Mucosa of rectum (tissue), 2 donors: ENCODE data around the gene STX16.

Experiments used
- H3K27ac ChIP-seq, 2 donors: one replicate each; pipeline ENCODE4 v1.7.0; 2013; ENCODE audit warnings: inconsistent platforms in 2 of 2, low read depth in 2 of 2, low read length in 2 of 2
- H3K27me3 ChIP-seq, 2 donors: one replicate each; pipeline ENCODE4 v1.7.0; 2013; ENCODE audit warnings: low read length in 2 of 2; ENCODE audit not compliant: control insufficient read depth in 2 of 2, insufficient read depth in 2 of 2
- H3K36me3 ChIP-seq, 2 donors: one replicate each; pipeline ENCODE4 v1.7.0; 2013; ENCODE audit warnings: low read length in 2 of 2; ENCODE audit not compliant: control insufficient read depth in 2 of 2, insufficient read depth in 2 of 2
- H3K4me1 ChIP-seq, 2 donors: one replicate each; pipeline ENCODE4 v1.7.0; 2013; ENCODE audit warnings: low read length in 2 of 2, mild to moderate bottlenecking in 1 of 2; ENCODE audit not compliant: control insufficient read depth in 2 of 2, insufficient read depth in 2 of 2
- H3K4me3 ChIP-seq, 2 donors: one replicate each; pipeline ENCODE4 v1.7.0; 2013; ENCODE audit warnings: low read length in 2 of 2
- H3K9ac ChIP-seq, 2 donors: one replicate each; pipeline ENCODE4 v1.7.0; 2013; ENCODE audit warnings: low read length in 2 of 2, low read depth in 1 of 2, mild to moderate bottlenecking in 1 of 2
- H3K9me3 ChIP-seq, 2 donors: one replicate each; pipeline ENCODE4 v1.7.0; 2013; ENCODE audit warnings: low read length in 2 of 2; ENCODE audit not compliant: control insufficient read depth in 2 of 2
- donor health status: healthy.
- donor health status: Normal muscosa, but diverticular disease.

Gene STX16

DNA sequence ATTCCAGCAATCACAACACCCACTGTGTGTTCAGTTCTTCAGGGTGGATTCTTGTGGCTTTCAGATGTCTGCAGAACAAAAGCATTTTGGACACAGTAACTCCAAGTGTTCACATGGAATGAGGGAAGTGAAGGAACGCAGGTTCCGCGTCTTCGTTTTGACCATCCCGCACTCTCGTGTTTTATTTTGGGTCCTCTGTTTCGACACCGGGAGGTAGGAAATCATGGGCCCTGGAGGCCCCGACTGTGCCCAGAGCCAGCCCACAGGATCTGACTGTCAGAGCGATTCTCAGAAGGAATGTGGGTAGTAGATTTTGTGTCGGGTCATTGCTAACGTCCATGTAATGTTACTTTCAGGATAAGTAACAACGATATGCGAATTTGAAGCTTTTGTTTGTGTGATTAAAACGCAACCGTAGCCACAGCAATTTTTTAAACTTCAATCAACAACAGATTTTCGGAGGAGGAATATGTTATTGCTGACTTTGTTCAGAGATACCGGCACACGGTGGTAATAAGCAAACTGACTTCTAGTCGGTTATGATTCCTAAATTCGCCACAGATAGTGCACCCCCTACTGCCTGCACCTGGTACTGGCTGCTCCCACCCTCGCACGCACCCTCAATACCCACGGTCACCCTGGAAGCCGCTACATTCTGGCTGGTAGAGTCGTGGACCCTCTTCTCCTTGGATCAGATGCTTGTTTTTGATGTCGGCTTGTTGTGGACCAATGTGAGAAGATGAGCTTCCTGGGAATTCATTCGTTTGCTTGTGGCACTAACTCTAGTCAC is 52.0 kb downstream of the STX16 start:
- no peaks in the 10 kb centered on the region for H3K9me3 ChIP-seq
- no peaks in the 10 kb centered on the region for H3K4me1 ChIP-seq
- no peaks in the 10 kb centered on the region for H3K27me3 ChIP-seq
- H3K27ac ChIP-seq, result no peak overlapping the region
- peaks cover 29 to 37% of the 10 kb centered on the region in 2 donors for H3K36me3 ChIP-seq
- H3K4me3 ChIP-seq, result no peak overlapping the region
- no peak overlapping the region for H3K9ac ChIP-seq

- Histone ChIP-seq H3K9ac (no peak overlapping the region), H3K9me3 (no peaks in the 10 kb centered on the region), H3K27me3 (no peaks in the 10 kb centered on the region), H3K27ac (no peak overlapping the region), H3K4me3 (no peak overlapping the region), H3K4me1 (no peaks in the 10 kb centered on the region), H3K36me3 (peaks cover 29 to 37% of the 10 kb centered on the region in 2 donors)
Measured at GRCh38 chr20:58703765-58704371, 52.8 kb downstream of the STX16 start.

DNA sequence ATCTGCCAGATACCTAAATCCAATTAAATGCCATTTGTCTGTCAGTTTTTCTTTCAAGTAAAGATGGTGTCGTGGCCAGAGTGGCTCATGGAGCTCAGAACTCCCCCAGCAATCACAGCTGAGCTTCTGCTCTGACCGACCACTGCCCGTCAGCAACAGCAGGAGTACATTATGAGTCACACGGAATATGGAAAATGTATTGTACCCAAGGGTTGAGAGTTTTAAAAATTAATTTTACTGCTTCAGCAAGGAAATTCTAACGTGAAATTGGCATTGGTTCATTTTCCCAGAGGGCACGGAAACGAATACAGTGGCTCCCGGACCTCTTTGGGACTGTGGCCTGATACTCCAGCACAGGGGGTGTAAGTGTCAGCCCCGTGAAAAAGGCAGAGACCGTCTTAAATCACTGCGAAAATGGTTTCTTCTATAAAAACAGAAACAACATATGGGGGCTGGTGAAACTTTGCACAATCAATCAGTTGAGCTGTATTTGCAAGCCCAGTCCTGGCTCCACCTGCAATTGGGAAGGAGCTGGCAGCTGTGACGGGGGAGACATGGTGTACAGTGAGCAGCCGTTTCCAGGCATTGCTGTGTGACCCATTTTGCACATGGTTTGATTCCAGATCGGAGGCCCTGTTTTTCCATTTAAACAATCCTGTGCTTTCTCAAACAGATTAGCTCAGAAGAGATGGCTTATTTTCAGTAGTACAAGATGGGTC is 54.3 kb downstream of the STX16 start:
- Histone ChIP-seq H3K36me3 (peaks cover 20 to 26% of the 10 kb centered on the region in 2 donors), H3K4me3 (no peak overlapping the region)

GRCh38 chr20:58706150-58706892 is 55.2 kb downstream of the STX16 start:
- peaks cover 20 to 26% of the 10 kb centered on the region in 2 donors for H3K36me3 ChIP-seq

More for the DNA sequence above, 54.3 kb downstream of the STX16 start:
- Histone ChIP-seq H3K9me3 (no peaks in the 10 kb centered on the region), H3K9ac (no peak overlapping the region), H3K4me1 (no peaks in the 10 kb centered on the region), H3K27me3 (no peaks in the 10 kb centered on the region), H3K27ac (no peak overlapping the region)

GRCh38 chr20:58706975-58707681 is 56.0 kb downstream of the STX16 start:
- H3K4me3 ChIP-seq, result no peak overlapping the region
- H3K4me1 ChIP-seq, result no peaks in the 10 kb centered on the region
- no peaks in the 10 kb centered on the region for H3K9me3 ChIP-seq
- H3K9ac ChIP-seq, result no peak overlapping the region
- no peak overlapping the region for H3K27ac ChIP-seq
- H3K36me3 ChIP-seq, result peaks cover 17 to 24% of the 10 kb centered on the region in 2 donors
- no peaks in the 10 kb centered on the region for H3K27me3 ChIP-seq

More at GRCh38 chr20:58706150-58706892, 55.2 kb downstream of the STX16 start:
- H3K9me3 ChIP-seq, result no peaks in the 10 kb centered on the region
- H3K27ac ChIP-seq, result no peak overlapping the region
- no peak overlapping the region for H3K9ac ChIP-seq
- H3K4me3 ChIP-seq, result no peak overlapping the region
- no peaks in the 10 kb centered on the region for H3K4me1 ChIP-seq
- H3K27me3 ChIP-seq, result no peaks in the 10 kb centered on the region

DNA sequence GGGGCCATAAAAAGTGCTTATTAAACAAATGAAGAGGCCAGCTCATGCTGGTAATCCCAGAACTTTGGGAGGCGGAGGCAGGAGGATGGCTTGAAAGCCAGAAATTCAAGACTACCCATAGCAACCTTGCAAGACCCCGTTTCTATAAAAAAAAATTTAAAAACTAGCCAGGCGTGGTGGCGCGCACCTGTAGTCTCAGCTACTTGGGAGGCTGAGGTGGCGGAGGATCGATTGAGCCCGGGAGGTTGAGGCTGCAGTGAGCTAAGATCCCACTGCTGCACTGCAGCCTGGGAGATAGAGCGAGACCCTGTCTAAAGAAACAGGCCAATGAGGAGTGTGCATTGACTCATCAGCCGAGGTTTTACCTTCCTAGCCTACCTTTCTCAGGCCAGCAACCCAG is 56.7 kb downstream of the STX16 start:
- Histone ChIP-seq H3K9me3 (no peaks in the 10 kb centered on the region), H3K4me1 (no peaks in the 10 kb centered on the region), H3K9ac (no peak overlapping the region), H3K4me3 (no peak overlapping the region), H3K27ac (no peak overlapping the region), H3K36me3 (peaks cover 15 to 20% of the 10 kb centered on the region in 2 donors), H3K27me3 (no peaks in the 10 kb centered on the region)

DNA sequence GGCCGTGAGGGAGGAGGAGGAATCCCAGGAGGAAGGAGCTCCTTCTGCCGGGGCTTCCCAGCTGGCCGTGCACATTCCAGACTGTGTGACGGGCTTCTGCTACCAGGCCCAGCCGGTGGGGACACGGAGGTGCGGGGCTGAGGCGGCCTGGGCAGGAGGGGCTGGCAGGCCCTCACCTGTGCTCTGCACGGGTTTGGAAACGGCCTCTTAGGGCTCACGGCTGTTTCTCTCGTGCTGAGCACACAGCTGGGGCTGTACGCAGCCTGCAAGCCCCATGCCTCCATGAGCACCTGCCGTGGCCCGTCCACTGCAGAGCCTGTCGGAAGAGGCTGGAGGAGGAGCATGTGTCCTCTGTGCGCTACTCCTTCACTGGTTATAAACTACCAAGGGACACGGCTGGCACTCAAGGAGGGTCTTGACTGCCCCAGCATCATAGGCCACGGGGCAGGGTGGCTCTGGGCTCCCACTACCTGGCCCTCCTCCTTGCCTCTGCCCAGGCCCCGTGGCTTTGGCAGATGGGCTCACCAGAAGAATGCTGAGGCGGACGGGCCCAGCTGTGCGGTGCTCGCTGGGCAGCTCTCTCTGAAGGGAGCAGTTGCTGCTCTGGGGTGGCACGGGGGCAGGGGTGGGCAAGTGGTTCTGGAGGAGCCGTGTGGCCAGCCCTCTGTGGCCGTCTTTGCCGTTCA is 57.3 kb downstream of the STX16 start:
- Histone ChIP-seq H3K36me3 (peaks cover 9 to 14% of the 10 kb centered on the region in 2 donors), H3K27ac (no peak overlapping the region), H3K4me1 (no peaks in the 10 kb centered on the region), H3K27me3 (no peaks in the 10 kb centered on the region), H3K9ac (no peak overlapping the region), H3K4me3 (no peak overlapping the region), H3K9me3 (no peaks in the 10 kb centered on the region)

DNA sequence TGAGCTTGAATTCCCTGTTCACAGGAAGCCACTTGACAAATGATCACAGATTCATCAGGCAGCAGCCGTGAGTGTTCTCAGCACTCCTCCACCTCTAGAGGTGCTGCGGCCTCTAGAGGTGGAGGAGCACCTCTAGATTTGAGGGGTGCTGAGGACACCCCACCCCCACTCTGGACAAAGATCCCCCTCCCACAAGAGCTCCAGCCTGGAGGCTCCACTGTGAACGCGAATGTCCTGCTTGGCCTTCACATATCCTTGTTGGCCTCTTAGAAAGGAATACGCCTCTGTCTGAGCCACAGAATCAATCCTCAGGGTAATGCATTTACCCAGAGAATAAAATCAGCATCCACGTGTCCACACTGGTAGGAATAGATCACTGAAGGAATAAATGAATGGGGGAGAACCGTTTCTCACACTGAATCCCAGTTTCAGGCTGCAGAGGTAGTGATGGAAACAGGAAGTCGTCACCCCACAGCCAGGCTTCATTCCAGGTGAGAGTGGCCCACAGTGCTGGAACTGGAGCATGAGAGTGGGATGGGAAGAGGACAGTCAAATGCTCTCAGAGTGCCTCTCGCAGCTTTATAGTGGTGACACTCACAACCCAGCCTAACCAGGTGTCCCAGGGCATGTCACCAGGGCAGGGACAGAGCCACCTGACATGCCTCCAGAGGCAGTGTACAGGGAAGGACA is 58.1 kb downstream of the STX16 start:
- no peaks in the 10 kb centered on the region for H3K4me1 ChIP-seq
- H3K9me3 ChIP-seq, result no peaks in the 10 kb centered on the region
- peaks cover 3 to 6% of the 10 kb centered on the region in 2 donors for H3K36me3 ChIP-seq
- H3K27ac ChIP-seq, result no peak overlapping the region
- no peak overlapping the region for H3K9ac ChIP-seq
- no peaks in the 10 kb centered on the region for H3K27me3 ChIP-seq
- no peak overlapping the region for H3K4me3 ChIP-seq

GRCh38 chr20:58709703-58710039 is 58.6 kb downstream of the STX16 start:
- Histone ChIP-seq H3K27me3 (no peaks in the 10 kb centered on the region), H3K9ac (no peak overlapping the region), H3K4me1 (no peaks in the 10 kb centered on the region), H3K27ac (no peak overlapping the region), H3K9me3 (no peaks in the 10 kb centered on the region), H3K4me3 (no peak overlapping the region), H3K36me3 (peaks cover 3 to 6% of the 10 kb centered on the region in 2 donors)
